GM20000 (cell line): ENCODE measurements around the gene LINC00237.

Source experiments
- DNase-seq: peaks from one replicate; pipeline ENCODE4 v3.0.0; 2012; ENCODE audit warnings: low spot score
- CTCF ChIP-seq: IDR thresholded peaks from 2 replicates; pipeline ENCODE4 v1.5.1; 2012; ENCODE audit warnings: mild to moderate bottlenecking, control low read depth; ENCODE audit errors: extremely low read depth, missing control alignments

LINC00237 gene

GRCh38 chr20:21106171-21107017 is at the start of gene LINC00237:
Gene LINC00237, minus strand, starts transcription at chr20:21106358.
- no peak for TF ChIP-seq CTCF
- DNase-seq, result no peak

DNA sequence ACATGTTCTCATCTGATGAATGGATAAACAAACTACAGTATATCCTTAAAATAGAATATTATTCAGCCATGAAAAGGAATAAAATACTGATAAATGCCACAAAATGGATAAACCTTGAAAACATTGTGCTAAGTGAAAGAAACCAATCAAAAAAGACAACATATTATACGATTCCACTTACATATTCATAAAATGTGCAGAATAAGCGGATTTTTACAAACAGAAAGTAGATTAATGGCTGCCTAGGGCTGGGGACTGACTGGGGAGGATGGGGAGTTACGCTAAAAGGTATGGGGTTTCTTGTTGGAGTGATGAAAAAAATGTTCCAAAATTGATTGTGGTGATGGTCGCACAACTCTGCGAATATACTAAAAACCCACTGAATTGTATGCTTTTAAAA is 49.1 kb upstream of the LINC00237 start:
- TF ChIP-seq CTCF, result no peak

GRCh38 chr20:21154692-21155091 is 48.5 kb upstream of the LINC00237 start:
- no peak for DNase-seq
- TF ChIP-seq CTCF, result no peak

More for the DNA sequence above, 49.1 kb upstream of the LINC00237 start:
- DNase-seq, result no peak

GRCh38 chr20:21151791-21152190 is 45.6 kb upstream of the LINC00237 start:
- DNase-seq, result no peak
- no peak for TF ChIP-seq CTCF

- no peak for TF ChIP-seq CTCF
- no peak for DNase-seq
These were observed 43.2 kb upstream of the LINC00237 start for GRCh38 chr20:21149344-21149743.

DNA sequence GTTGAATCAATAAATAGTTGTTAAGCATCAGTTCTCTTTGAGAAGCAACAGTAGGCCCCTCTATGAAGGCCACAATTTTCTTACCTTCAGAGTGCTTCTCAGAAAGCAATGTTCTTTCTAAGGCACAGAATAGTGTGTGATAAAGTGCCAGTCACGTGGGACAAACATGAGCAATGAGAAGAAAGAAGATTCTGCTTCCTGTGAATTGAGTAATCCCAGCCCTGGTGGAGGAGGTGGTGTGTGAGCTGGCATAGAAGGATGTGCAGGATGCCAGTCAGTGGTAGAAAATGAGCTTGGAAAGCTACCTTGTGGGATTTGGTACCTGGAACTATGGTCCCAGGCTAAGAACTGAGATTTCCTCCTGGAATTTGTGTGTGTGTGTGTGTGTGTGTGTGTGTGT is 41.4 kb upstream of the LINC00237 start:
- no peak for DNase-seq
- no peak for TF ChIP-seq CTCF

DNA sequence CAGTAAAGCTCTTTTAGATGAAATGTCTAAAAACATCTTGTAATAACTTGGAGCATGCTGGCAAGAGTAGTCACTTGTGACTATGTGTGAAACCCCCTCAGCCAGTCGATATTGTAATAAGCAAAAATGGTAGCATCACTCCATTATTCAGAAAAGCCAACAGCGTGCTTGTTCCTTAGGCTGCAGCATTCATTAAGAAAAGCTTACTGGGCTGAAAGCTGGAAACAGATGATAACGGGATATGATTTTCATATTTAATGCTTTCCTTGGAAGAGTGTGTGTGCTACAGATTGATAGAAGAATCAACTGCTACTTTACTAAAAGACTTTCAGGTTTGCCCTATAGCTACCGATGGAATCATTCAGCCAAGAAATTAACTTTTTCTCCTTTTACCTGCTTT is 40.1 kb upstream of the LINC00237 start:
- no peak for DNase-seq
- TF ChIP-seq CTCF, result no peak
